Type B pancreatic cell (in vitro differentiated cells): ENCODE measurements around the gene CCT4. TPM values are rescaled to one million over a fixed set of nuclear protein-coding genes. Genes with fewer than 3 reads are reported as not detected.
A peak's percentile ranks its signal among the peaks of the same experiment; 100 is the strongest.
"Not testable (repeated sequence)": the region's sequence is repeated elsewhere in the genome, so short reads cannot be mapped to it uniquely, and the experiment has no call there.

Experiments used
- DNase-seq: peaks from one replicate; pipeline ENCODE4 v3.0.0; 2021; ENCODE audit warnings: mixed read lengths; ENCODE audit not compliant: unreplicated experiment; ENCODE audit errors: extremely low spot score
- H3K27ac Mint-ChIP-seq: 2 replicates; pipeline ENCODE4 v1.8.0; 2021; ENCODE audit warnings: mild to moderate bottlenecking, mixed read lengths
- H3K27me3 Mint-ChIP-seq: 2 replicates; pipeline ENCODE4 v1.8.0; 2021; ENCODE audit warnings: mixed read lengths
- H3K36me3 Mint-ChIP-seq: 2 replicates; pipeline ENCODE4 v1.8.0; 2021; ENCODE audit warnings: mixed read lengths
- H3K4me1 Mint-ChIP-seq: one replicate; pipeline ENCODE4 v1.8.0; 2021; ENCODE audit warnings: mixed read lengths; ENCODE audit not compliant: unreplicated experiment
- H3K4me3 Mint-ChIP-seq: 2 replicates; pipeline ENCODE4 v1.8.0; 2021; ENCODE audit warnings: mild to moderate bottlenecking, mixed read lengths
- H3K9me3 Mint-ChIP-seq: 2 replicates; pipeline ENCODE4 v1.8.0; 2021; ENCODE audit warnings: mixed read lengths
- total RNA-seq: library from RNA; stranded (reverse); gene quantifications from 2 replicates; pipeline ENCODE4 v1.2.1, GENCODE V29; 2021; ENCODE audit warnings: low replicate concordance
- TF ChIP-seq, protein P1 (sequence below): fragments of 200-600 bp; sonication (generic); conservative IDR thresholded peaks from 2 replicates; pipeline ENCODE4 v1.5.0; 2021; ENCODE audit warnings: antibody characterized with exemption, mild to moderate bottlenecking

The CCT4 gene
- total RNA-seq, 1 donor from 2014 or later, result 204 TPM

DNA sequence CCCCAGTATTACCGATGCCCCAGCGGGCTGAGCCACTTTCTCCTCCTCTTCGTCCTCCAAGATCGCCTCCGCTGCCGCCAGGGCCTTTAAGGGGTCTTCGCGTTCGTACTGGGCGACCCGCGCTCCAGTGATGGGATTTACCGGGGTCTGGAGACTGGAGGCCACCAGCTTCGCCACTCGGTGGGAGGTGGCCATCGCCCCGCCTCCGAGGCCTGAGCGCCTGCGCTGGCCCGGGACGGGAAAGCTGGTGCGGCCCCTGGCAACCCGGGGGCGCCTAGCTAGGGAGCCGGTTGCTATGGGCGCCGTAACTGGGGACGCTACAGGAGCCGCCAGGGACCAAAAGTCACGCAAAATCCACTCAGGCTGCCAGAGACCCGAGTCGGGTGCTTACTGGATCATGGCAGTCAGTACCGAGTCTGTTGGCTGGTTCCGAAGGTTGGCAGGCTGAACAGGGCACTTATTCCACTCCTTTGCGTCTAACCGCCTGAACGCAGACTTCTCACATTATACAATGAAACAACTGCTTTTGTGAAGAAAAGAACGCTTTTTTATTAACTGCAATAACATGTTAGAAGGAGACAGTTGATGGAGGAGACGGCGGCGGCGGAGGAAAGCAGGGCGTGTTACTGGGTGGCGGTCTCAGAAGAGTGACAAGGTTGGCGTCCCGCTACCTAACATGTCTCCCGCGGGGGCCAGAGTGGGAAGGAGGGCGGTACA lies 34.5 kb downstream of the CCT4 start, which contains the start of gene FAM161A:
Gene FAM161A, minus strand, starts transcription at position 214 of the 717 bp plus-strand sequence. Its CDS starts 19 bp downstream, at position 195.
- peak within 1 kb of the TSS; percentile 95 for H3K4me3 Mint-ChIP-seq
- peak within 1 kb of the TSS; percentile 89 for H3K27ac Mint-ChIP-seq
- peak; percentile 88 for DNase-seq
- no peaks in the 10 kb centered on the region for H3K36me3 Mint-ChIP-seq
- TF ChIP-seq, protein P1, sequence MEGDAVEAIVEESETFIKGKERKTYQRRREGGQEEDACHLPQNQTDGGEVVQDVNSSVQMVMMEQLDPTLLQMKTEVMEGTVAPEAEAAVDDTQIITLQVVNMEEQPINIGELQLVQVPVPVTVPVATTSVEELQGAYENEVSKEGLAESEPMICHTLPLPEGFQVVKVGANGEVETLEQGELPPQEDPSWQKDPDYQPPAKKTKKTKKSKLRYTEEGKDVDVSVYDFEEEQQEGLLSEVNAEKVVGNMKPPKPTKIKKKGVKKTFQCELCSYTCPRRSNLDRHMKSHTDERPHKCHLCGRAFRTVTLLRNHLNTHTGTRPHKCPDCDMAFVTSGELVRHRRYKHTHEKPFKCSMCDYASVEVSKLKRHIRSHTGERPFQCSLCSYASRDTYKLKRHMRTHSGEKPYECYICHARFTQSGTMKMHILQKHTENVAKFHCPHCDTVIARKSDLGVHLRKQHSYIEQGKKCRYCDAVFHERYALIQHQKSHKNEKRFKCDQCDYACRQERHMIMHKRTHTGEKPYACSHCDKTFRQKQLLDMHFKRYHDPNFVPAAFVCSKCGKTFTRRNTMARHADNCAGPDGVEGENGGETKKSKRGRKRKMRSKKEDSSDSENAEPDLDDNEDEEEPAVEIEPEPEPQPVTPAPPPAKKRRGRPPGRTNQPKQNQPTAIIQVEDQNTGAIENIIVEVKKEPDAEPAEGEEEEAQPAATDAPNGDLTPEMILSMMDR, result no peak
- H3K27me3 Mint-ChIP-seq, result no peaks in the 10 kb centered on the region
- peaks cover 11% of the 10 kb centered on the region for H3K4me1 Mint-ChIP-seq
- H3K9me3 Mint-ChIP-seq, result no peaks in the 10 kb centered on the region

DNA sequence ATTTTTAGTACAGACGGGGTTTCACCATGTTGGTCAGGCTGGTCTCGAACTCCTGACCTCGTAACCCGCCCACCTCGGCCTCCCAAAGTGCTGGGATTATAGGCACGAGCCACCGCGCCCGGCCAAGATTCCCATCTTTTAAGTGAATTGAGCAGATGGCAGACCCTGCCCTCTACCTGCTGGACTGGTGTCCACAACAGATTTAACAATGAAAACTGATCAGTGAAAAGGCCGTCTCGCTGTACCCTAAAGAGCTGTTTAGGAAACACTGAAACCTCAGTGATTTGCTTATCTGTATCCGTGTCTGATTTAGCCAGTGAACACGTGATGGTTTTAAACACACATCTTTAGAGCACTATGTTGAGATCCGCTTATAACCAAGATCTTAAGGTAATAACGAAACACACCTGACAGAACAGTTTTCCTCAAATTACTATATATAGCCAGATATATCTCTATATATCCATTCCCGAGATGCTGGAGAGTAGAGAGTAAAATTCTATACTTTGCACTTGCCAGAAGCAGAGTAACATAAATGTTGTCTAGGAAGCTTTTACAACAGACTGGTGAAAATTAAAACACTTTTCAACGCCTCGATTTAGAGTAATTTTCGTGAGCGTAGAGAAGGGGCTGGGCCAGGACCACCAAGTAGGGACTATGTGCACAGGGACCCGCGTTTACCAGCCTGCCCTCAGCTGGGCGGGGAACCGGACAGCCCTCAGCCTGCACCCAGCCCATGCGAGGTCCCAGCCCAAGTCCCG lies 35.2 kb downstream of the CCT4 start:
- DNase-seq, result no peak
- H3K27me3 Mint-ChIP-seq, result no peaks in the 10 kb centered on the region
- peak overlapping the region; percentile 89 for H3K27ac Mint-ChIP-seq
- TF ChIP-seq, protein P1, result no peak
- H3K4me1 Mint-ChIP-seq, result peaks cover 11% of the 10 kb centered on the region
- H3K9me3 Mint-ChIP-seq, result no peaks in the 10 kb centered on the region
- peak overlapping the region; percentile 95 for H3K4me3 Mint-ChIP-seq
- H3K36me3 Mint-ChIP-seq, result no peaks in the 10 kb centered on the region

DNA sequence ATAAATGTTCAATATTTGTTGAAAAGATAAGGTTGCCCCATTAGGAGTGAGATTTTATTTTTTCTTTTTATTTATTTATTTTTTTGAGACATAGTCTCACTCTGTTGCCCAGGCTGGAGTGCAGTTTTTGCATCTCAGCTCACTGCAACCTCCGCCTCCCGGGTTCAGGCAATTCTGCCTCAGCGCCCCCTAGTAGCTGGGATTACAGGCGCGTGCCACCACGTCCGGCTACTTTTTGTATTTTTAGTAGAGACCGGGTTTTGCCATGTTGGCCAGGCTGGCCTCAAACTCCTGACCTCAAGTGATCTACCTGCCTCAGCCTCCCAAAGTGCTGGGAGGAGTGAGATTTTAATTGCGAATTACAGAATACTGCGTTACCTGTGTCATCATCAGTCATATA lies 37.2 kb downstream of the CCT4 start:
- H3K27ac Mint-ChIP-seq, H3K9me3 Mint-ChIP-seq, H3K27me3 Mint-ChIP-seq, H3K4me3 Mint-ChIP-seq, DNase-seq, H3K36me3 Mint-ChIP-seq: not testable (repeated sequence)
- H3K4me1 Mint-ChIP-seq, result peaks cover 11% of the 10 kb centered on the region

DNA sequence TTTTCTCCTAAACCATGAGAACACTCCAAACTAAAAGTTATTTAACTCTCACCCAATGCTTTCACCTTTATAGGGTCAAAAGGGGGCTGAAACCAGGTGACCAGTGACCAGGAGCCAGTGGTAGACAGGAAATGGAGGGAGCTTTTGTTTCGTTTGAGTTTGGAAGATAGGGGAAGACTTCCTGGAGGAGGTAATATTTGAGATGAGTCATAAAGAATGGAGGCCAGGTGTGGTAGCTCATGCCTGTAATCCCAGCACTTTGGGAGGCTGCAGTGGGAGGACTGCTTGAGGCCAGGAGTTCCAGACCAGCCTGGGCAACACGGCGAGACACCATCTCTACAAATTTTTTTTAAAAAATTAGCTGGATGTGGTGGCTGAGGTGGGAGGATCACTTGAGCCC lies 43.1 kb downstream of the CCT4 start:
- H3K36me3 Mint-ChIP-seq, result peaks cover 10% of the 10 kb centered on the region
- no peaks in the 10 kb centered on the region for H3K9me3 Mint-ChIP-seq
- DNase-seq, result no peak
- H3K27me3 Mint-ChIP-seq, result no peaks in the 10 kb centered on the region
- H3K27ac Mint-ChIP-seq, result no peak overlapping the region
- TF ChIP-seq, protein P1, result no peak
- H3K4me3 Mint-ChIP-seq, result no peak overlapping the region
- no peaks in the 10 kb centered on the region for H3K4me1 Mint-ChIP-seq

DNA sequence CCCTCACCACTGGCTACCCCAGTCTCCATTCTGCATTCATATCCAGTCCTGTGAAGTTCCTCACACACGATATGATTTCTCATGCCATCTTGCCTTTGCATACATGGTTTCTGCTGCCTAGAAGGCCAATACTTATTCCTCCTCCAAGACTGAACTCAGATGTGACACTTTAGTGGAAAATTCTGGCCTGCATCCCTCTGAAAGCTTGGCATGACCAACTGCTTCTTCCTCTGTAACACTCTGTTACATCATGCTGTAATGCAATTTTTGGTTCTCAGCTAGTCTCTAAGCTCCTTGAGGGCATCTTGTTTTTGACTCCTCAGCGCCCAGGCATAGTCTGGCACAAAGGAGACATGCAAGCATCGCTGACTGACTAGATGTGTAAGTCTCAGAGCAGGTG lies 47.2 kb downstream of the CCT4 start:
- Mint-ChIP-seq H3K36me3 (peaks cover 19% of the 10 kb centered on the region), H3K9me3 (no peaks in the 10 kb centered on the region), H3K27ac (no peak overlapping the region), H3K4me1 (no peaks in the 10 kb centered on the region), H3K4me3 (no peak overlapping the region), H3K27me3 (no peaks in the 10 kb centered on the region)
- TF ChIP-seq, protein P1, result no peak
- DNase-seq, result no peak

DNA sequence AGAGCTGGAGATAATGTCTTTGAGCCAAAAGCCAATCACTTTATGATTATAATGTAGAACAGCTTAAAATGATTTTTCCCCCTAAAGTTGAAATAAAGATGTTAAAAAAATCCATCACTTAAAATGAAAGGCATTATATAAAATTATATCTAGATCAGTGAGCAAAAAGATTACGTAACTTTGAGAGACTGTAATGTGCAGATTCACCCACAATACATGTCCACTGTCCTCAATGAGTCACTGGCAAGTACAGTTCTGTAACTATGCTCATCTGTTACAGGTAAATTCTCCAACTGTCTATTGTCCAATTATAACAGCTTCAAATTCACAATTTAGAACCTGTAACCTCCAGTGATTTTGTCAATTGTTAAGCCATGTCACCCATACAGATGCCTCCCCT lies 53.6 kb downstream of the CCT4 start:
- no peaks in the 10 kb centered on the region for H3K27me3 Mint-ChIP-seq
- no peaks in the 10 kb centered on the region for H3K4me1 Mint-ChIP-seq
- no peak overlapping the region for H3K4me3 Mint-ChIP-seq
- no peak overlapping the region for H3K27ac Mint-ChIP-seq
- H3K36me3 Mint-ChIP-seq, result peaks cover 31% of the 10 kb centered on the region
- TF ChIP-seq, protein P1, result no peak
- DNase-seq, result no peak
- no peaks in the 10 kb centered on the region for H3K9me3 Mint-ChIP-seq
